ENCODE measurements around the gene P3H3.

The P3H3 gene

DNA sequence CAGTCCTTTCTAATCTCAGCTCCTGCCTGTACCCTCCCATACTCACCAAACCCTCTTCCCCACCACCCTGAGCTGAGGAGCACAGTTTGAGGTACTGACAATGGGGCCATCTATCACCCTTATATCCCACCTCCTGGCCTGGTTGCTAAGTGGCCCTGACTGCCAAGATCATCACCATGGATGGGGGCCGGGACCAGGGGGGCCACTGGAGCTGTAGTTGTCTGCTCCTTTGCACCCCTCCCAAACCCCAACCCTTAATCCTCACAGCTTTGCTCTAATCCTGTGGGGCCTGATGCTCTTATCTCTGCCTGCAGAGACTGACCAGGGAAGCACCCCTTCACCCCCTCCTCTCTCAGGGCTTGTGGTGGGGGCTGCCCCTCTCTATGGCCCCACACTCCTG is 12.1 kb downstream of the P3H3 start:
- no peak for DNase-seq (ENCODE audit: low read depth)
- in situ Hi-C loops (cut with HindIII; ENCODE audit: low sequenced_read_pairs): no loop called here
- TF ChIP-seq, protein P1, sequence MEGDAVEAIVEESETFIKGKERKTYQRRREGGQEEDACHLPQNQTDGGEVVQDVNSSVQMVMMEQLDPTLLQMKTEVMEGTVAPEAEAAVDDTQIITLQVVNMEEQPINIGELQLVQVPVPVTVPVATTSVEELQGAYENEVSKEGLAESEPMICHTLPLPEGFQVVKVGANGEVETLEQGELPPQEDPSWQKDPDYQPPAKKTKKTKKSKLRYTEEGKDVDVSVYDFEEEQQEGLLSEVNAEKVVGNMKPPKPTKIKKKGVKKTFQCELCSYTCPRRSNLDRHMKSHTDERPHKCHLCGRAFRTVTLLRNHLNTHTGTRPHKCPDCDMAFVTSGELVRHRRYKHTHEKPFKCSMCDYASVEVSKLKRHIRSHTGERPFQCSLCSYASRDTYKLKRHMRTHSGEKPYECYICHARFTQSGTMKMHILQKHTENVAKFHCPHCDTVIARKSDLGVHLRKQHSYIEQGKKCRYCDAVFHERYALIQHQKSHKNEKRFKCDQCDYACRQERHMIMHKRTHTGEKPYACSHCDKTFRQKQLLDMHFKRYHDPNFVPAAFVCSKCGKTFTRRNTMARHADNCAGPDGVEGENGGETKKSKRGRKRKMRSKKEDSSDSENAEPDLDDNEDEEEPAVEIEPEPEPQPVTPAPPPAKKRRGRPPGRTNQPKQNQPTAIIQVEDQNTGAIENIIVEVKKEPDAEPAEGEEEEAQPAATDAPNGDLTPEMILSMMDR (IDR thresholded peaks at IDR 0.05; ENCODE audit: low read depth, low read length, missing control alignments): no peak
- no peak overlapping the region for H3K4me3 ChIP-seq (ENCODE audit: low read depth, low read length)

DNA sequence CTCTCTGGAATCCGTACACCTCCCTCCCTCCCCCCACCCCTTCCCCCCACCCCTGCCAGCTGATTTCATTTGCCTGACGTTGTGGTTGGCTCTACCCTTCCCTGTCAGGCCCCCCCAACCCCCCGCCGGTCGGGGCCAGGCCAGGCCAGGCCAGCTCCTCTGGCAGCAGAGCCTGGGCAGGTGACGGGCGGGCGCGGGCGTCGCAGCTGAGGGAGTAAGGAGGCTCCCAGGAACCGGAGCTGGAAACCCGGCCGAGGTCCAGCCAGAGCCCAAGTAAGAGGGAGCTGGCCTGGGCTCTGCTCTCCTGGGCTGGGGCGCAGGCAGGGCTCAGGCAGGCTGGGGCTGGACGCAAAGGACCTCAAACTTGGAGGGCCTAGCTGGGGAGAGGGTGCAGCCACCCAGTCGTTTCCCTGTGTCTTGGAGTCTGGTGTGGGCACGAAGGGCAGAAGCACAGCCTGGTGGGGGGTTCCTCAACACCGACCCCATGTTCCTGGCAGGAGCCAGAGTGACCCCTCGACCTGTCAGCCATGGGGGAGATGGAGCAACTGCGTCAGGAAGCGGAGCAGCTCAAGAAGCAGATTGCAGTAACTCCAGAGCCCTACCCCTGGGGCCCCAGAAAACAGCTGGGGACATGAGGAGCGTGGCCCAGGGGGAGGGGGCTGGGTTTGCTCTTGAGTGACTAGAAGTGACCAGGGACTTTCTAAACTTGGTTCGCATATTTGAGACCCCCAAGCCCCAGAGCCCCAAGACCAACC is 12.7 kb downstream of the P3H3 start, which contains the start of gene GNB3:
Gene GNB3 (plus strand): TSS at position 165 of the 755 bp plus-strand sequence. CDS start 363 bp downstream, at position 528.
- TF ChIP-seq, protein P1 (IDR thresholded peaks at IDR 0.05; ENCODE audit: low read depth, low read length, missing control alignments): no peak
- no peak for DNase-seq (ENCODE audit: low read depth)
- H3K4me3 ChIP-seq (ENCODE audit: low read depth, low read length): no peak within 1 kb of the TSS
- in situ Hi-C loops (cut with HindIII; ENCODE audit: low sequenced_read_pairs): no loop called here

DNA sequence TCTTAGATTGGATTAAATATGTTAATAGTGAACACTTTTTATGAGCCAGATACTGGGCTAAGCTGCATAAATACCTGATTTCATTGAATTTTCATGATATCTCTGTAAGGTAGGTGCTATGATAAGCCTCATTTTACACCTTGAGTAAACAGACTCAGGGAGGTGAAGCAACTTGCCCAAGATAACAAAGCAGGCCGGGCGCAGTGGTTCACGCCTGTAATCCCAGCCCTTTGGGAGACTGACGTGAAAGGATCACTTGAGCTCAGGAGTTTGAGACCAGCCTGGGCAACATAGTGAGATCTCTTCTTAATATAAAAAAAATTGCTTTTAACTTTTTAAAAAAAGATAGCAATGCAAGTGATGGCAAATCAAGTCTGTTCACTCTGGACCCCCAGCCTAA is 13.9 kb downstream of the P3H3 start:
- in situ Hi-C loops (cut with HindIII; ENCODE audit: low sequenced_read_pairs): no loop called here
- TF ChIP-seq, protein P1 (IDR thresholded peaks at IDR 0.05; ENCODE audit: low read depth, low read length, missing control alignments): no peak
- H3K4me3 ChIP-seq (ENCODE audit: low read depth, low read length): no peak overlapping the region
- DNase-seq (ENCODE audit: low read depth): no peak

DNA sequence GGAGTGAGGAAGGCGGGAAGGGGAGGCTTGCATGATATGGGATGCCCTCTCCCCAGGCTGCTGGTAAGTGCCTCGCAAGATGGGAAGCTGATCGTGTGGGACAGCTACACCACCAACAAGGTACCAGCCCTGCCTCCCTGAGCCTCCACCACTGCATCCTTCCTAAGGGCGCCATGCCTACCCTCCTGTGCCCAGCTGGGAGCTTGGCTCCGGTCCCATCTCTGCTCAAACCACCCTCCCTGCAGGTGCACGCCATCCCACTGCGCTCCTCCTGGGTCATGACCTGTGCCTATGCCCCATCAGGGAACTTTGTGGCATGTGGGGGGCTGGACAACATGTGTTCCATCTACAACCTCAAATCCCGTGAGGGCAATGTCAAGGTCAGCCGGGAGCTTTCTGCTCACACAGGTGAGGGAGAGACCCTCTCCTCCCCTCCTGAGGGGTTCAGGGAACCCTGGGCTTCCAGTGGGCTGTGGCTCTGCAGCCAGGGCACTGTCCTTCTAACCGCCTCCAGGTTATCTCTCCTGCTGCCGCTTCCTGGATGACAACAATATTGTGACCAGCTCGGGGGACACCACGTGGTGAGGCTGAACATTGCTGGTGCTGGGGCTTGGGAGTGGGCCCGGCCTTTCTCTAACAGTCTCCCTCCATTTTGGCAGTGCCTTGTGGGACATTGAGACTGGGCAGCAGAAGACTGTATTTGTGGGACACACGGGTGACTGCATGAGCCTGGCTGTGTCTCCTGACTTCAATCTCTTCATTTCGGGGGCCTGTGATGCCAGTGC is 15.1 kb downstream of the P3H3 start:
- H3K4me3 ChIP-seq (ENCODE audit: low read depth, low read length): no peak overlapping the region
- DNase-seq (ENCODE audit: low read depth): no peak
- in situ Hi-C loops (cut with HindIII; ENCODE audit: low sequenced_read_pairs): no loop called here
- TF ChIP-seq, protein P1 (IDR thresholded peaks at IDR 0.05; ENCODE audit: low read depth, low read length, missing control alignments): no peak

DNA sequence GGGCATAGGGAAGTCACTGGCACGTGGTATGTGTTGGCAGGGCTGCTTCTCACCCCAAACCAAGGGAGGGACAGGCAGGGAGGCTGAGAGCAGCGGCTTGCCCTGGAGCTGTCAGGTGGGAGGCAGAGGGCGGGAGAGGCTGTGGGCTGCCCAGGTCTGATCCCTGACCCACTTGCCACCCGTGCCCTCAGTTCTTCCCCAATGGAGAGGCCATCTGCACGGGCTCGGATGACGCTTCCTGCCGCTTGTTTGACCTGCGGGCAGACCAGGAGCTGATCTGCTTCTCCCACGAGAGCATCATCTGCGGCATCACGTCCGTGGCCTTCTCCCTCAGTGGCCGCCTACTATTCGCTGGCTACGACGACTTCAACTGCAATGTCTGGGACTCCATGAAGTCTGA is 17.2 kb downstream of the P3H3 start:
- TF ChIP-seq, protein P1 (IDR thresholded peaks at IDR 0.05; ENCODE audit: low read depth, low read length, missing control alignments): no peak
- in situ Hi-C loops (cut with HindIII; ENCODE audit: low sequenced_read_pairs): no loop called here
- no peak for DNase-seq (ENCODE audit: low read depth)
- H3K4me3 ChIP-seq (ENCODE audit: low read depth, low read length): no peak overlapping the region

DNA sequence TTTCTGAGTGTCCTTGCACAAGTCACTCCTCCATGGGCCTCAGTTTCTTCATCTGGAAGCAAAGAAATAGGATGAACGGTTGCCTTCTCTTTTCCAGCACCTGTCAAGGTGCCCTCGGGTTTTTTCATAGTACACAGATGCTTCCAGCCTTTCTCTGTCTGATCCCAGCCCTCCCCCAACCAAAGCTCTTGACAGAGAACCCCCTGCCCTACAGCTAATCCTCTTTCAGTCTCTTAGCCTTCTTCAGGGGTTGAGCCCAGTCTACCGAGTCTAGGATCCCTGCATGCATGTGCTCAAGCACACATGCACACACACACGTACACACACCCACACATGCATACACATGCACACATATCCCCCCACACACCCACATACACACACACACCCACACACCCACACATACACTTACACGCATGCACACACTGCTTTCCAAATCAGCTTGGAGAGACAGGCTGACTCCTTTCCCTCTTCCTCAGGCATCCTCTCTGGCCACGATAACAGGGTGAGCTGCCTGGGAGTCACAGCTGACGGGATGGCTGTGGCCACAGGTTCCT is 18.2 kb downstream of the P3H3 start:
- no peak overlapping the region for H3K4me3 ChIP-seq (ENCODE audit: low read depth, low read length)
- DNase-seq (ENCODE audit: low read depth): no peak
- in situ Hi-C loops (cut with HindIII; ENCODE audit: low sequenced_read_pairs): no loop called here
- TF ChIP-seq, protein P1 (IDR thresholded peaks at IDR 0.05; ENCODE audit: low read depth, low read length, missing control alignments): no peak

All from astrocyte of the cerebellum (primary cell).